OCI-LY7 (cell line): ENCODE results near the gene RANBP17. TPM values are rescaled to one million over a fixed set of nuclear protein-coding genes. Genes with fewer than 3 reads are reported as not detected.

Source experiments
- BruUV-seq: library from RNA; stranded (reverse); fragments of 400-500 nt; replicated peaks from 2 replicates; lab custom pipeline; 2021; lab: Mats Ljungman, UMichigan
- CTCF ChIA-PET: fragments of 300-600 bp; sonication (Branson Sonifier 250); formaldehyde crosslinking; loops from one replicate; lab custom pipeline; 2022; ENCODE audit warnings: antibody characterized with exemption; ENCODE audit not compliant: unreplicated experiment; lab: Charles Lee
- POLR2A ChIA-PET: fragments of 300-600 bp; sonication (Branson Sonifier 250); formaldehyde crosslinking; loops from one replicate; lab custom pipeline; 2022; ENCODE audit warnings: antibody characterized with exemption; lab: Charles Lee
- DNase-seq: peaks from one replicate; pipeline ENCODE4 v3.0.0-alpha.2; 2015; ENCODE audit warnings: low spot score
- H2AFZ ChIP-seq: fragments of 200-600 bp; sonication (generic), shearing (Covaris generic); 2 replicates; pipeline ENCODE4 v1.6.1; 2014; ENCODE audit warnings: mild to moderate bottlenecking, antibody characterized with exemption, low read length, moderate library complexity
- H3K27ac ChIP-seq: fragments of 200-600 bp; sonication (generic); 2 replicates; pipeline ENCODE4 v1.5.1; 2014; ENCODE audit warnings: mixed run types, low read depth, mild to moderate bottlenecking, moderate library complexity, low read length, inconsistent platforms; ENCODE audit not compliant: poor library complexity, severe bottlenecking
- H3K36me3 ChIP-seq: fragments of 200-600 bp; sonication (generic); 2 replicates; pipeline ENCODE4 v1.6.1; 2014; ENCODE audit warnings: mild to moderate bottlenecking, antibody characterized with exemption, low read length, moderate library complexity, mixed read lengths; ENCODE audit not compliant: insufficient read depth
- H3K4me1 ChIP-seq: fragments of 200-600 bp; sonication (generic); 2 replicates; pipeline ENCODE4 v1.5.1; 2014; ENCODE audit warnings: mild to moderate bottlenecking, low read length; ENCODE audit not compliant: insufficient read depth, poor library complexity, severe bottlenecking
- H3K4me2 ChIP-seq: fragments of 200-600 bp; sonication (generic); 2 replicates; pipeline ENCODE4 v1.6.1; 2014; ENCODE audit warnings: mild to moderate bottlenecking, low read length
- H3K4me3 ChIP-seq: fragments of 200-600 bp; sonication (generic); 2 replicates; pipeline ENCODE4 v1.5.1; 2014; ENCODE audit warnings: mild to moderate bottlenecking, low read depth, low read length; ENCODE audit not compliant: poor library complexity, severe bottlenecking
- H3K79me2 ChIP-seq: fragments of 200-600 bp; sonication (generic); 2 replicates; pipeline ENCODE4 v1.6.1; 2016; ENCODE audit warnings: low read depth, mild to moderate bottlenecking, low read length, moderate library complexity, mixed read lengths; ENCODE audit not compliant: insufficient read depth
- H3K9me2 ChIP-seq: fragments of 200-600 bp; sonication (generic); 2 replicates; pipeline ENCODE4 v1.6.1; 2016; ENCODE audit warnings: mild to moderate bottlenecking, low read length, mixed read lengths; ENCODE audit not compliant: insufficient read depth
- H3K9me3 ChIP-seq: fragments of 200-600 bp; sonication (generic); 2 replicates; pipeline ENCODE4 v1.6.1; 2014; ENCODE audit warnings: mild to moderate bottlenecking, mixed run types, low read length, mixed read lengths
- H4K20me1 ChIP-seq: fragments of 200-600 bp; sonication (generic); 2 replicates; pipeline ENCODE4 v1.6.1; 2014; ENCODE audit warnings: mild to moderate bottlenecking, antibody characterized with exemption, low read length, moderate library complexity, mixed read lengths; ENCODE audit not compliant: insufficient read depth
- EZH2phosphoT487 ChIP-seq: fragments of 200-600 bp; sonication (generic); IDR thresholded peaks from 2 replicates; pipeline ENCODE4 v1.6.1; 2018; ENCODE audit warnings: low read depth, borderline replicate concordance, mild to moderate bottlenecking, mixed run types, antibody characterized with exemption, low read length, moderate library complexity, mixed read lengths
- intact Hi-C: fragments of 100-400 bp; cut with micrococcal nuclease; formaldehyde crosslinking; loops from one replicate; pipeline ENCODE4 v1.10.0; 2022; ENCODE audit not compliant: unreplicated experiment
- total RNA-seq, 2 experiments: library from RNA; depleted of rRNA in 1 of 2; stranded (reverse); fragments of >200 nt in 1 of 2; shearing (Covaris generic) in 1 of 2; gene quantifications; 2 replicates each; pipeline ENCODE4 v1.2.3, GENCODE V29; 2014 to 2022
- TF ChIP-seq, protein P1 (sequence below): fragments of 200-600 bp; sonication (generic); conservative IDR thresholded peaks from 2 replicates; pipeline ENCODE4 v1.5.1; 2014; ENCODE audit warnings: mild to moderate bottlenecking, antibody characterized with exemption, low read length, moderate library complexity, mixed read lengths

RANBP17 gene
- total RNA-seq, 2 experiments from 2014 or later: not detected

DNA sequence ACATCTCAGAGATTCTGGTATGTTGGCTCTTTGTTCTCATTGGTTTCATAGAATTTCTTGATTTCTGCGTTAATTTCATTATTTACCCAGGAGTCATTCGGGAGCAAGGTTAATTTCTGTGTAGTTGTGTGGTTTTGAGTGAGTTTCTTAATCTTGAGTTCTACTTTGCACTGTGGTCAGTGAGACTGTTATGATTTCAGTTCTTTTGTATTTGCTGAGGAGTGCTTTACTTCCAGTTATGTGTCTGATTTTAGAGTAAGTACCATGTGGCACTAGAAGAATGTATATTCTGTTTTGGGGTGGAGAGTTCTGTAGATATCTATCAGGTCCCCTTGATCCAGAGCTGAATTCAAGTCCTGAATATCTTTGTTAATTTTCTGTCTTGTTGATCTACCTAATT lies 12.2 kb downstream of the RANBP17 start:
- no peak overlapping the region for H3K27ac ChIP-seq
- H3K4me1 ChIP-seq: no peaks in the 10 kb centered on the region
- POLR2A ChIA-PET: no interaction called here
- no peaks in the 10 kb centered on the region for H3K9me3 ChIP-seq
- DNase-seq: no peak
- H3K36me3 ChIP-seq: no peaks in the 10 kb centered on the region
- TF ChIP-seq EZH2phosphoT487: no peak
- TF ChIP-seq, protein P1, sequence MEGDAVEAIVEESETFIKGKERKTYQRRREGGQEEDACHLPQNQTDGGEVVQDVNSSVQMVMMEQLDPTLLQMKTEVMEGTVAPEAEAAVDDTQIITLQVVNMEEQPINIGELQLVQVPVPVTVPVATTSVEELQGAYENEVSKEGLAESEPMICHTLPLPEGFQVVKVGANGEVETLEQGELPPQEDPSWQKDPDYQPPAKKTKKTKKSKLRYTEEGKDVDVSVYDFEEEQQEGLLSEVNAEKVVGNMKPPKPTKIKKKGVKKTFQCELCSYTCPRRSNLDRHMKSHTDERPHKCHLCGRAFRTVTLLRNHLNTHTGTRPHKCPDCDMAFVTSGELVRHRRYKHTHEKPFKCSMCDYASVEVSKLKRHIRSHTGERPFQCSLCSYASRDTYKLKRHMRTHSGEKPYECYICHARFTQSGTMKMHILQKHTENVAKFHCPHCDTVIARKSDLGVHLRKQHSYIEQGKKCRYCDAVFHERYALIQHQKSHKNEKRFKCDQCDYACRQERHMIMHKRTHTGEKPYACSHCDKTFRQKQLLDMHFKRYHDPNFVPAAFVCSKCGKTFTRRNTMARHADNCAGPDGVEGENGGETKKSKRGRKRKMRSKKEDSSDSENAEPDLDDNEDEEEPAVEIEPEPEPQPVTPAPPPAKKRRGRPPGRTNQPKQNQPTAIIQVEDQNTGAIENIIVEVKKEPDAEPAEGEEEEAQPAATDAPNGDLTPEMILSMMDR: no peak
- CTCF ChIA-PET: no interaction called here
- BruUV-seq: no TSS peak
- no peak overlapping the region for H3K4me3 ChIP-seq
- H2AFZ ChIP-seq: no peak overlapping the region
- H4K20me1 ChIP-seq: no peaks in the 10 kb centered on the region
- intact Hi-C loops: no loop called here
- H3K4me2 ChIP-seq: no peak overlapping the region
- no peaks in the 10 kb centered on the region for H3K9me2 ChIP-seq
- no peaks in the 10 kb centered on the region for H3K79me2 ChIP-seq

DNA sequence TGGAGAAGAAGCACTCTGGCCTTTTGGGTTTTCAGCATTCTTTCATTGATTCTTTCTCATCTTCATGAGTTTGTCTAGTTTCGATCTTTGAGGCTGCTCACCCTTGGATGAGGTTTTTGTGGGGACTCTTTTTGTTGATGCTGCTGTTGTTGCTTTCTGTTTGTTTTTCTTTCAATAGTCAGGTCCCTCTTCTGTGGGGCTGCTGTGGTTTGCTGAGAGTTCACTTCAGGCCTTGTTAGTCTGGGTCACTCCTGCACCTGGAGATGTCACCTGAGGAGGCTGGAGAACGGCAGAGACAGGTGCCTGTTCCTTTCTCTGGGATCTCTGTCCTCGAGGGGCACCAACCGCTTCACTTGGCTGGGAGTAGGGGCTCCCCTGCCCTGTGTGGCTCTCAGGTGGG lies 14.0 kb downstream of the RANBP17 start:
- intact Hi-C loops: no loop called here
- POLR2A ChIA-PET: no interaction called here
- BruUV-seq: no TSS peak

DNA sequence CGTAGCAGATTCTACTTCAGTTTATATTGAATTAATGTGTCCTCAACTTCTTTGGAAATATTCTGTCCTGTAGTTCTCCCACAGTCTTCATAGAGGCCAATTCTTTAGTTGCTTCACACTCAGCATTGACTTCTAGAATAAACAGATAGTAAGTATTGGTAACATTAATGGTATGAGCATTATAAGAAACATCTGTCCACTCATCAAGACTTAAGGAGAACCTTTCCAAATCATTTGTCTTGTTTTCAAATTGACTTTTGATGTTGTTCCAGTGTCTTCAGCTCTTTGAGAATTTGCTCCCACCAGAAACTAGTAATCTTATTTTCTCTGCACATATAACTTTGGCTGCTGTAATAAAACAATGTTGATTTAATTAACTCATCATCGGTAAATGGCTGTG lies 18.3 kb downstream of the RANBP17 start:
- no peaks in the 10 kb centered on the region for H3K9me3 ChIP-seq
- POLR2A ChIA-PET: interaction anchor here (0.8 kb wide), 1 partner anchor 22 kb away, joined by 3 read pairs; no protein-coding TSS in a partner anchor
- no peak overlapping the region for H3K4me3 ChIP-seq
- no peaks in the 10 kb centered on the region for H4K20me1 ChIP-seq
- TF ChIP-seq, protein P1: no peak
- no peak for TF ChIP-seq EZH2phosphoT487
- intact Hi-C loops: no loop called here
- H3K4me1 ChIP-seq: no peaks in the 10 kb centered on the region
- H3K4me2 ChIP-seq: no peak overlapping the region
- no peak overlapping the region for H2AFZ ChIP-seq
- no TSS peak for BruUV-seq
- CTCF ChIA-PET: no interaction called here
- no peak overlapping the region for H3K27ac ChIP-seq
- no peak for DNase-seq
- no peaks in the 10 kb centered on the region for H3K79me2 ChIP-seq
- no peaks in the 10 kb centered on the region for H3K36me3 ChIP-seq
- no peaks in the 10 kb centered on the region for H3K9me2 ChIP-seq

More for the DNA sequence above, 14.0 kb downstream of the RANBP17 start:
- Histone ChIP-seq H3K4me1 (no peaks in the 10 kb centered on the region), H2AFZ (no peak overlapping the region), H4K20me1 (no peaks in the 10 kb centered on the region), H3K4me2 (no peak overlapping the region), H3K36me3 (no peaks in the 10 kb centered on the region), H3K4me3 (no peak overlapping the region), H3K9me2 (no peaks in the 10 kb centered on the region), H3K9me3 (no peaks in the 10 kb centered on the region), H3K79me2 (no peaks in the 10 kb centered on the region), H3K27ac (no peak overlapping the region)
- CTCF ChIA-PET: no interaction called here
- TF ChIP-seq EZH2phosphoT487: no peak
- TF ChIP-seq, protein P1: no peak
- DNase-seq: no peak
